Mucosa of stomach (tissue), 1 donor: ENCODE results near the gene GPR45.

Experiments used
- H3K27me3 ChIP-seq: one replicate; pipeline ENCODE4 v1.7.0; 2013; ENCODE audit warnings: mild to moderate bottlenecking, low read length; ENCODE audit not compliant: control insufficient read depth, insufficient read depth
- H3K36me3 ChIP-seq: one replicate; pipeline ENCODE4 v1.7.0; 2013; ENCODE audit warnings: low read length; ENCODE audit not compliant: control insufficient read depth, insufficient read depth
- H3K4me1 ChIP-seq: one replicate; pipeline ENCODE4 v1.7.0; 2013; ENCODE audit warnings: mild to moderate bottlenecking, low read length; ENCODE audit not compliant: control insufficient read depth, insufficient read depth
- H3K4me3 ChIP-seq: one replicate; pipeline ENCODE4 v1.7.0; 2013; ENCODE audit warnings: low read length
- H3K9ac ChIP-seq: one replicate; pipeline ENCODE4 v1.7.0; 2013; ENCODE audit warnings: mild to moderate bottlenecking, low read length, moderate library complexity
- H3K9me3 ChIP-seq: one replicate; pipeline ENCODE4 v1.7.0; 2013; ENCODE audit warnings: mild to moderate bottlenecking, low read length, moderate library complexity; ENCODE audit not compliant: control insufficient read depth
- donor health status: Pancreatic carcinoma.

The GPR45 gene, protein sequence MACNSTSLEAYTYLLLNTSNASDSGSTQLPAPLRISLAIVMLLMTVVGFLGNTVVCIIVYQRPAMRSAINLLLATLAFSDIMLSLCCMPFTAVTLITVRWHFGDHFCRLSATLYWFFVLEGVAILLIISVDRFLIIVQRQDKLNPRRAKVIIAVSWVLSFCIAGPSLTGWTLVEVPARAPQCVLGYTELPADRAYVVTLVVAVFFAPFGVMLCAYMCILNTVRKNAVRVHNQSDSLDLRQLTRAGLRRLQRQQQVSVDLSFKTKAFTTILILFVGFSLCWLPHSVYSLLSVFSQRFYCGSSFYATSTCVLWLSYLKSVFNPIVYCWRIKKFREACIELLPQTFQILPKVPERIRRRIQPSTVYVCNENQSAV

DNA sequence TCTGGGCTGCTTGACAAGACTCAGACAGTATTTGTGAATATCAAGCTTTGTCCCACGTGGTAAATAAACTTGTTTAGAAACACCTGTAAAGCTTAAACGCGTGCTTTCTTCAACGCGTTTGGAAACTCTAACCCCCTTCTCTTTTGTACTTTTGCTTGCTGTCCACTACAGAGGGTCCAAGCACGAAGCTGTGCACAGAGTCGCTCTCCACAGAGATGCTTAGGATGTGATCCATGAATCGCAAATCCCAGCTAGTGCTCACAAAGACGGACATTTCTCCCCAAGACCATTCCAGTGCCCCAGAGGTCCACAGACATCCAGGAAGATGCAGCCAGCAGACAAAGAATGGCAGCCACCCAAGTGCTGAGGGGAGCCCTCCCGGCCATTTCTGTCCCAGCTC lies at the start of gene GPR45:
GPR45 (plus strand) TSS at position 301 of the 400 bp plus-strand sequence. CDS start 116 bp downstream, outside the sequence.
- Histone ChIP-seq H3K9me3 (no peaks in the 10 kb centered on the region), H3K9ac (no peak within 1 kb of the TSS), H3K27me3 (peaks cover 4% of the 10 kb centered on the region), H3K4me3 (no peak within 1 kb of the TSS), H3K36me3 (no peaks in the 10 kb centered on the region), H3K4me1 (no peaks in the 10 kb centered on the region)

GRCh38 chr2:105194022-105194675 lies 47.4 kb upstream of the GPR45 start:
- no peaks in the 10 kb centered on the region for H3K36me3 ChIP-seq
- H3K9ac ChIP-seq, result no peak overlapping the region
- no peaks in the 10 kb centered on the region for H3K9me3 ChIP-seq
- H3K4me1 ChIP-seq, result no peaks in the 10 kb centered on the region
- no peaks in the 10 kb centered on the region for H3K27me3 ChIP-seq
- H3K4me3 ChIP-seq, result no peak overlapping the region

DNA sequence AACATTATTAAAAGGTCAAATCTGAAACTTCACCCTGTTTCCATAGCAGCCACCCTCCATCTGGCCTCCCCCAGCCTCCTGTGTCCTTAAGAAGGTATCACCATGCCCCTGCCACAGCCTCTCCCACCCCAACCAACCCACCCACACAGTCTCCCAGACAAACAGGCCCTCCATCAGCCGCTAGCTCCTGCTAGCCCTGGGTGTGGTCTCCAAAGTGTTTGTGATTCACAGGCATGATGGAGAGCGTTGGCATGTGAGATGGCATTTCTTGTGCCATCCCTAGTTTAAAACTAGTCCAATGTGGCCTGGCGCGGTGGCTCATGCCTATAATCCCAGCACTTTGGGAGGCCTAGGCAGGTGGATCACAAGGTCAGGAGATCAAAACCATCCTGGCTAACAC lies 44.9 kb upstream of the GPR45 start:
- H3K4me3 ChIP-seq, result no peak overlapping the region
- no peaks in the 10 kb centered on the region for H3K4me1 ChIP-seq
- no peak overlapping the region for H3K9ac ChIP-seq
- no peaks in the 10 kb centered on the region for H3K27me3 ChIP-seq
- no peaks in the 10 kb centered on the region for H3K36me3 ChIP-seq
- H3K9me3 ChIP-seq, result no peaks in the 10 kb centered on the region

- H3K36me3 ChIP-seq, result no peaks in the 10 kb centered on the region
- H3K9me3 ChIP-seq, result no peaks in the 10 kb centered on the region
- H3K4me1 ChIP-seq, result no peaks in the 10 kb centered on the region
- H3K9ac ChIP-seq, result no peak overlapping the region
- no peaks in the 10 kb centered on the region for H3K27me3 ChIP-seq
- H3K4me3 ChIP-seq, result no peak overlapping the region
Observed at GRCh38 chr2:105215586-105216192, 25.9 kb upstream of the GPR45 start.

GRCh38 chr2:105220604-105221003 lies 20.9 kb upstream of the GPR45 start:
- H3K9ac ChIP-seq, result no peak overlapping the region
- H3K4me1 ChIP-seq, result no peaks in the 10 kb centered on the region
- H3K4me3 ChIP-seq, result no peak overlapping the region
- H3K27me3 ChIP-seq, result no peaks in the 10 kb centered on the region
- H3K9me3 ChIP-seq, result no peaks in the 10 kb centered on the region
- no peaks in the 10 kb centered on the region for H3K36me3 ChIP-seq

- Histone ChIP-seq H3K9me3 (no peaks in the 10 kb centered on the region), H3K4me1 (no peaks in the 10 kb centered on the region), H3K9ac (no peak overlapping the region), H3K4me3 (no peak overlapping the region), H3K27me3 (no peaks in the 10 kb centered on the region), H3K36me3 (no peaks in the 10 kb centered on the region)
Observed at GRCh38 chr2:105224444-105224843, 17.1 kb upstream of the GPR45 start.

DNA sequence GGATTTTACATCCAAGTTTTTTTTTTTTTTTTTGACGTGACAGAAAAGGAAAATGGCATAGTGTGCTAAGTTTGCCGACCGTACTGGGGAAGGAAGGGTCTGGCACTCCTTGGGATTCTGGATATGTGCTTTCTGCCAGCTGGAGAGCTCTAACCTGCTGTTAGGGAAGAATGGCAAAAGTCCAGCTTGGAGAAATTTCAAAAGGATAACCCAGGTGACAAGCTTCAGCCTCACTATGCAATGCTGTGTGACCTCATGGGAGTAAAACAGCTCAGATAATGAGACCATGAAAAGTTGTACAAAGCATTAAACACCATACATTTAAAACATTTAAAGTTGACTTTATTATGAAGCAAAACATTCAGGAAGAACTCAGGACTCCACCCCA lies 10.3 kb upstream of the GPR45 start:
- no peak overlapping the region for H3K9ac ChIP-seq
- H3K4me1 ChIP-seq, result no peaks in the 10 kb centered on the region
- no peak overlapping the region for H3K4me3 ChIP-seq
- H3K27me3 ChIP-seq, result peaks cover 4% of the 10 kb centered on the region
- H3K9me3 ChIP-seq, result no peaks in the 10 kb centered on the region
- H3K36me3 ChIP-seq, result no peaks in the 10 kb centered on the region

- peaks cover 9% of the 10 kb centered on the region for H3K27me3 ChIP-seq
- no peak overlapping the region for H3K9ac ChIP-seq
- no peaks in the 10 kb centered on the region for H3K9me3 ChIP-seq
- no peak overlapping the region for H3K4me3 ChIP-seq
- H3K4me1 ChIP-seq, result no peaks in the 10 kb centered on the region
- H3K36me3 ChIP-seq, result no peaks in the 10 kb centered on the region
Observed at GRCh38 chr2:105235388-105236059, 6.0 kb upstream of the GPR45 start.

- no peaks in the 10 kb centered on the region for H3K9me3 ChIP-seq
- H3K4me1 ChIP-seq, result no peaks in the 10 kb centered on the region
- no peak overlapping the region for H3K9ac ChIP-seq
- H3K27me3 ChIP-seq, result peaks cover 9% of the 10 kb centered on the region
- H3K4me3 ChIP-seq, result no peak overlapping the region
- no peaks in the 10 kb centered on the region for H3K36me3 ChIP-seq
Observed at GRCh38 chr2:105236060-105236424, 5.5 kb upstream of the GPR45 start.

DNA sequence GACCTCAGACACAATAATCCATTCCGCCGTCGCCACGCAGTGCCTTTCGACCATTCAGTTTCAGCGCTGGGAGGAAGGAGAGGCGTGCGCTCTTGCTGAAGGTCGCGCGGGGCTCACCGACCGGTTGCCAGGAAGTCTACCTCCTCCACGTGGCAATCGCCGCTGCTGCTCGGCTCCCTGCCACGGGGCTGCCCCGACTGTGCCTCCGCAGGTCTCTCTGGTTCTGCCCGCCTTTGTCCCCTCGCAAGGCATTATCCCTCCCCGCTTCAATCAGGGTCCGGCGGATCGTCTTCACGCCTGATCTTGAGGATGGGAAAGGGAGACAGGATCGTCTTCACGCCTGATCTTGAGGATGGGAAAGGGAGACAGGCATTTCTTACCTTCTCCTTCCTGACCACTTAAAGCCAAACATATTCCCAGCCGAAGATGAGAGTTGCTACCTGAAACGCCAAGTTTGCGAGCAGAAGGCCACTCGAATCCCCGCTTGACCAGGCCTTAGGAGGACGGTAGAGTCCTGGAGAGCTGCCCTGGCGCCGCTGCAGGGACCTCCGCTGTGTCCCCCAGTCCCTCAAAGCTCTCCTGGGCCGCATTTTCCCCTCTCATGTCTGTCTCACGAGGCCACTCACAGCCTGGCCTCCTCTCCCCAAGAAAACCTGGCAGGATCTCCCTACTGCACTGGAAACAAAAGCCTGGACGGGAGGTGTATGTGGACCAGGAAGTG lies 4.3 kb upstream of the GPR45 start:
- Histone ChIP-seq H3K4me1 (no peaks in the 10 kb centered on the region), H3K36me3 (no peaks in the 10 kb centered on the region), H3K9ac (no peak overlapping the region), H3K4me3 (no peak overlapping the region), H3K9me3 (no peaks in the 10 kb centered on the region), H3K27me3 (peaks cover 9% of the 10 kb centered on the region)

GRCh38 chr2:105238664-105239240 lies 2.8 kb upstream of the GPR45 start:
- Histone ChIP-seq H3K27me3 (peaks cover 9% of the 10 kb centered on the region), H3K9ac (no peak overlapping the region), H3K36me3 (no peaks in the 10 kb centered on the region), H3K4me1 (no peaks in the 10 kb centered on the region), H3K9me3 (no peaks in the 10 kb centered on the region), H3K4me3 (no peak overlapping the region)
